ENCODE results near the gene GNAI3.
"Not testable (repeated sequence)": the region's sequence is repeated elsewhere in the genome, so short reads cannot be mapped to it uniquely, and the experiment has no call there.

The GNAI3 gene

GRCh38 chr1:109657395-109657794, 109.0 kb downstream of the GNAI3 start:
- in situ Hi-C loops (cut with HindIII; ENCODE audit: low sequenced_read_pairs) = no loop called here
- no peak overlapping the region for H3K4me3 ChIP-seq (ENCODE audit: low read depth, low read length)
- no peak for TF ChIP-seq CTCF (IDR thresholded peaks at IDR 0.05; ENCODE audit: low read depth, low read length, missing control alignments)
- no peak for DNase-seq (ENCODE audit: low read depth)

GRCh38 chr1:109657970-109658369, 109.6 kb downstream of the GNAI3 start:
- in situ Hi-C loops (cut with HindIII; ENCODE audit: low sequenced_read_pairs) = no loop called here
- DNase-seq (ENCODE audit: low read depth) = no peak
- TF ChIP-seq CTCF (IDR thresholded peaks at IDR 0.05; ENCODE audit: low read depth, low read length, missing control alignments) = no peak
- H3K4me3 ChIP-seq (ENCODE audit: low read depth, low read length) = no peak overlapping the region

GRCh38 chr1:109658533-109659042, 110.2 kb downstream of the GNAI3 start:
- no peak for DNase-seq (ENCODE audit: low read depth)

GRCh38 chr1:109659145-109659544, 110.7 kb downstream of the GNAI3 start:
- no peak for TF ChIP-seq CTCF (IDR thresholded peaks at IDR 0.05; ENCODE audit: low read depth, low read length, missing control alignments)
- in situ Hi-C loops (cut with HindIII; ENCODE audit: low sequenced_read_pairs) = no loop called here
- no peak for DNase-seq (ENCODE audit: low read depth)
- no peak overlapping the region for H3K4me3 ChIP-seq (ENCODE audit: low read depth, low read length)

More at GRCh38 chr1:109658533-109659042, 110.2 kb downstream of the GNAI3 start:
- in situ Hi-C loops (cut with HindIII; ENCODE audit: low sequenced_read_pairs) = no loop called here
- TF ChIP-seq CTCF (IDR thresholded peaks at IDR 0.05; ENCODE audit: low read depth, low read length, missing control alignments) = no peak
- H3K4me3 ChIP-seq (ENCODE audit: low read depth, low read length) = no peak overlapping the region

- H3K4me3 ChIP-seq (ENCODE audit: low read depth, low read length) = no peak overlapping the region
- no peak for TF ChIP-seq CTCF (IDR thresholded peaks at IDR 0.05; ENCODE audit: low read depth, low read length, missing control alignments)
- in situ Hi-C loops (cut with HindIII; ENCODE audit: low sequenced_read_pairs) = no loop called here
These were observed 111.7 kb downstream of the GNAI3 start for GRCh38 chr1:109659997-109660690.

GRCh38 chr1:109660691-109661026, 112.2 kb downstream of the GNAI3 start:
- H3K4me3 ChIP-seq (ENCODE audit: low read depth, low read length); DNase-seq (ENCODE audit: low read depth); in situ Hi-C loops (cut with HindIII; ENCODE audit: low sequenced_read_pairs): not testable (repeated sequence)

More at GRCh38 chr1:109659997-109660690, 111.7 kb downstream of the GNAI3 start:
- DNase-seq (ENCODE audit: low read depth) = no peak

GRCh38 chr1:109661391-109661790, 113.0 kb downstream of the GNAI3 start:
- no peak overlapping the region for H3K4me3 ChIP-seq (ENCODE audit: low read depth, low read length)
- DNase-seq (ENCODE audit: low read depth) = no peak
- no peak for TF ChIP-seq CTCF (IDR thresholded peaks at IDR 0.05; ENCODE audit: low read depth, low read length, missing control alignments)
- in situ Hi-C loops (cut with HindIII; ENCODE audit: low sequenced_read_pairs) = no loop called here
